CD4-positive, alpha-beta T cell (primary cell): ENCODE data around the gene PRSS27. TPM values are rescaled to one million over a fixed set of nuclear protein-coding genes. Genes with fewer than 3 reads are reported as not detected.

Experiments
- ATAC-seq: fragments of 200-7000 bp; cut with Tn5 transposase; one replicate; pipeline ENCODE4 v1.10.0; 2022; ENCODE audit warnings: mild to moderate bottlenecking; ENCODE audit not compliant: poor library complexity
- CTCF ChIA-PET: fragments of 350-600 bp; sonication (Branson Sonifier 250); formaldehyde crosslinking; loops from one replicate; lab custom pipeline; 2021; ENCODE audit warnings: antibody characterized with exemption, inconsistent platforms; lab: Charles Lee
- POLR2A ChIA-PET: fragments of 350-600 bp; sonication (Branson Sonifier 250); formaldehyde crosslinking; loops from one replicate; lab custom pipeline; 2021; ENCODE audit warnings: antibody characterized with exemption, inconsistent platforms; lab: Charles Lee
- DNase-seq, 14 experiments: peaks; one replicate each; pipeline ENCODE4 v3.0.0-alpha.2; 2013 to 2020; ENCODE audit warnings: mixed read lengths in 2 of 14
- H3K27ac ChIP-seq, 2 donors: one replicate each; pipeline versions ENCODE4 v1.5.1 to v1.7.0; 2013; ENCODE audit warnings: low read length in 2 of 2, low read depth in 1 of 2, mild to moderate bottlenecking in 1 of 2
- H3K27me3 ChIP-seq, 2 experiments: 1 replicate in 1 of 2; 2 replicates in 1 of 2; pipeline versions ENCODE4 v1.6.1 to v1.7.0; 2013; ENCODE audit warnings: low read length in 2 of 2, control low read depth in 1 of 2, mild to moderate bottlenecking in 1 of 2, moderate library complexity in 1 of 2; ENCODE audit not compliant: insufficient read depth in 2 of 2, control insufficient read depth in 1 of 2
- H3K36me3 ChIP-seq: one replicate; pipeline ENCODE4 v1.6.1; 2013; ENCODE audit warnings: low read length, control low read depth; ENCODE audit not compliant: insufficient read depth
- H3K4me1 ChIP-seq: one replicate; pipeline ENCODE4 v1.6.1; 2013; ENCODE audit warnings: low read length, control low read depth; ENCODE audit not compliant: insufficient read depth
- H3K4me3 ChIP-seq: one replicate; pipeline ENCODE4 v1.5.1; 2013; ENCODE audit warnings: mild to moderate bottlenecking, low read length, moderate library complexity
- H3K9me3 ChIP-seq, 2 experiments: 1 replicate in 1 of 2; 2 replicates in 1 of 2; pipeline versions ENCODE4 v1.6.1 to v1.7.0; 2013; ENCODE audit warnings: low read length in 2 of 2, mild to moderate bottlenecking in 2 of 2, control low read depth in 1 of 2, moderate library complexity in 1 of 2; ENCODE audit not compliant: control insufficient read depth in 1 of 2, insufficient read depth in 1 of 2
- H3K27ac Mint-ChIP-seq: one replicate; pipeline ENCODE4 v1.8.0; 2020; ENCODE audit warnings: mixed read lengths
- H3K27me3 Mint-ChIP-seq: one replicate; pipeline ENCODE4 v1.8.0; 2021; ENCODE audit warnings: mixed read lengths
- H3K36me3 Mint-ChIP-seq: one replicate; pipeline ENCODE4 v1.8.0; 2021; ENCODE audit warnings: low read depth, mixed read lengths
- H3K4me1 Mint-ChIP-seq: one replicate; pipeline ENCODE4 v1.8.0; 2021; ENCODE audit warnings: low read depth, mixed read lengths
- H3K4me3 Mint-ChIP-seq: one replicate; pipeline ENCODE4 v1.8.0; 2020; ENCODE audit warnings: mild to moderate bottlenecking, mixed read lengths
- H3K9me3 Mint-ChIP-seq: one replicate; pipeline ENCODE4 v1.8.0; 2020; ENCODE audit warnings: mixed read lengths
- CTCF ChIP-seq: fragments of 200-600 bp; IDR thresholded peaks from one replicate; pipeline ENCODE4 v1.8.0; 2022; ENCODE audit warnings: antibody characterized with exemption, mild to moderate bottlenecking
- intact Hi-C, 2 experiments: fragments of 100-400 bp; cut with DNase I in 1 of 2; cut with micrococcal nuclease in 1 of 2; formaldehyde crosslinking; loops; one replicate each; pipeline versions ENCODE4 v1.15.1 to v1.9.0; 2023 to 2025; cut with DNase I, micrococcal nuclease
- total RNA-seq, 174 experiments: library from RNA in 2 of 174; stranded (reverse) in 2 of 174; gene quantifications; one replicate each; pipeline ENCODE4 v1.2.3 and lab custom pipeline; 2021 to 2026

Gene PRSS27
- total RNA-seq, 2 experiments from 2014 or later, result 0.28 to 0.44 TPM

DNA sequence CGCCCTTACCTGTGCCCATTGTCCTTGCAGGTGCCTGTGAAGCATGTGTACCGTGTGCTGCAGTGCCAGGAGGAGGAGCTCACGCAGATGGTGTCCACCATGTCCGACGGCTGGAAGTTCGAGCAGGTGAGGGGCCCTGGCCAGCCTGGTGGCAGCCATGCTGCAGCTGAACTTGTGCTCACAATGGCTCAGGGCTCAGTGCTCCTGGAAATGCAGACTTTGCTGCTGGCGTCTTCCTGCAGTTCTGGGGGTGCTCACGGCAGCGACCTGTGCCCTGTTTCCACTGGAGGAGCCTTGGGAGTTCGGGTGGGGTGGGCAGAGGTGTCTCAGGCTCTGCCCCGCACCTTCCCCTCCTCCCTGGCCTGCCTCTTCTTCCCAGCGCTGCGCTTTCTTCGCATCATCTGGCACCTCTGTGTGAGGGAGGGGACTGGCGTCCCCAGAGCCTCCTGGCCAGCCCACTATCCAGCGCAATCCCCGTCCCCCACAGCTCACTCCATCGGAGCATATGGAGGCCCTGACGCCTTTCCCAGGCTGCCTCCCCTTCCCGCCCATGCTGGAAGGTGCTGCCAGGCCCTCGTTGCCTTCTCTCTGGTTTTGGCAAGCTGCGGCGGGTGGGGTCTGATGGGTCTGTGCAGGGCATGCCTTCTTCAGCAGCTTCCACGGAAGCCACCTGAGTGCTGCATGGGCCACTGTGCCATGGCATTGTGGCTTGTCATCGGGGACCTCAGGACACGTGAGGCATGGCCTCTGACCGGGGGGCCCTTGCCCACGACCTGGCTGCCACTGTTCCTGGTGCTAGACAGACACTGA lies 20.0 kb downstream of the PRSS27 start:
- Histone ChIP-seq H3K27ac (no peak overlapping the region), H3K4me1 (no peaks in the 10 kb centered on the region), H3K9me3 (no peaks in the 10 kb centered on the region), H3K36me3 (peaks cover 82% of the 10 kb centered on the region), H3K4me3 (no peak overlapping the region), H3K27me3 (no peaks in the 10 kb centered on the region)
- no peaks in the 10 kb centered on the region for H3K4me1 Mint-ChIP-seq
- no peak for DNase-seq
- H3K27ac Mint-ChIP-seq, result no peak overlapping the region
- H3K27me3 Mint-ChIP-seq, result no peaks in the 10 kb centered on the region
- CTCF ChIA-PET, result no interaction called here
- intact Hi-C loops, result no loop called here
- peaks cover 46% of the 10 kb centered on the region for H3K36me3 Mint-ChIP-seq
- no peak for ATAC-seq
- no peaks in the 10 kb centered on the region for H3K9me3 Mint-ChIP-seq
- POLR2A ChIA-PET, result no interaction called here
- no peak overlapping the region for H3K4me3 Mint-ChIP-seq
- no peak for TF ChIP-seq CTCF

- Mint-ChIP-seq H3K4me1 (no peaks in the 10 kb centered on the region), H3K9me3 (no peaks in the 10 kb centered on the region), H3K4me3 (no peak overlapping the region), H3K27ac (no peak overlapping the region), H3K27me3 (no peaks in the 10 kb centered on the region), H3K36me3 (peaks cover 43% of the 10 kb centered on the region)
- Histone ChIP-seq H3K9me3 (no peaks in the 10 kb centered on the region), H3K27ac (no peak overlapping the region), H3K4me1 (no peaks in the 10 kb centered on the region), H3K36me3 (peaks cover 73% of the 10 kb centered on the region), H3K27me3 (no peaks in the 10 kb centered on the region), H3K4me3 (no peak overlapping the region)
- CTCF ChIA-PET, result no interaction called here
- no peak for TF ChIP-seq CTCF
- POLR2A ChIA-PET, result no interaction called here
- intact Hi-C loops, result no loop called here
- ATAC-seq (no peak), DNase-seq (no peak)
Measured at GRCh38 chr16:2698965-2699750, 20.9 kb downstream of the PRSS27 start.

GRCh38 chr16:2698103-2698870 lies 21.7 kb downstream of the PRSS27 start:
- CTCF ChIA-PET, result no interaction called here

More at GRCh38 chr16:2698103-2698870, 21.7 kb downstream of the PRSS27 start:
- no peaks in the 10 kb centered on the region for H3K4me1 ChIP-seq
- Mint-ChIP-seq H3K4me1 (no peaks in the 10 kb centered on the region), H3K36me3 (peaks cover 38% of the 10 kb centered on the region), H3K27ac (no peak overlapping the region), H3K27me3 (no peaks in the 10 kb centered on the region), H3K9me3 (no peaks in the 10 kb centered on the region), H3K4me3 (no peak overlapping the region)
- H3K4me3 ChIP-seq, result no peak overlapping the region
- DNase-seq (no peak), ATAC-seq (no peak)
- no peak overlapping the region for H3K27ac ChIP-seq
- intact Hi-C loops, result no loop called here
- H3K9me3 ChIP-seq, result no peaks in the 10 kb centered on the region
- H3K27me3 ChIP-seq, result no peaks in the 10 kb centered on the region
- TF ChIP-seq CTCF, result no peak
- peaks cover 65% of the 10 kb centered on the region for H3K36me3 ChIP-seq
- POLR2A ChIA-PET, result no interaction called here
